K562 (cell line): ENCODE measurements around the gene EIF1. TPM values are rescaled to one million over a fixed set of nuclear protein-coding genes. Genes with fewer than 3 reads are reported as not detected.

Experiments used
- EGR1 ChIP-seq: fragments of 450-650 bp; conservative IDR thresholded peaks from 2 replicates; pipeline ENCODE4 v1.6.1; 2017; ENCODE audit warnings: mild to moderate bottlenecking
- ESRRB ChIP-seq: fragments of 250-450 bp; sonication (Bioruptor Pico); IDR thresholded peaks from 2 replicates; pipeline ENCODE4 v1.5.0; 2020; ENCODE audit warnings: mild to moderate bottlenecking, moderate library complexity, borderline replicate concordance
- EZH2 ChIP-seq: IDR thresholded peaks from 2 replicates; pipeline ENCODE4 v1.6.1; 2012; ENCODE audit warnings: low read depth, mild to moderate bottlenecking, inconsistent platforms, low read length, borderline replicate concordance
- HMG20B ChIP-seq: fragments of 250-450 bp; sonication (Bioruptor Pico); IDR thresholded peaks from 2 replicates; pipeline ENCODE4 v1.5.0; 2021; ENCODE audit warnings: mild to moderate bottlenecking
- LCOR ChIP-seq: sonication (generic); formaldehyde crosslinking; IDR thresholded peaks from 2 replicates; pipeline ENCODE4 v1.8.0; 2022; ENCODE audit warnings: mild to moderate bottlenecking, missing genetic modification reagents
- MXI1 ChIP-seq: IDR thresholded peaks from 2 replicates; pipeline ENCODE4 v1.6.1; 2011; ENCODE audit warnings: low read depth, mild to moderate bottlenecking, improper control_type of control experiment, low read length
- MYC ChIP-seq, 2 experiments: fragments of 250-450 bp in 1 of 2; sonication (Bioruptor Pico) in 1 of 2; IDR thresholded peaks; 2 replicates each; pipeline versions ENCODE4 v1.5.1 to v1.6.1; 2012 to 2021; ENCODE audit warnings: low read depth in 2 of 2, borderline replicate concordance in 1 of 2, improper control_type of control experiment in 1 of 2, low read length in 1 of 2, mild to moderate bottlenecking in 1 of 2, moderate library complexity in 1 of 2
- NBN ChIP-seq: fragments of 450-650 bp; IDR thresholded peaks from 2 replicates; pipeline ENCODE4 v1.6.1; 2016; ENCODE audit warnings: low read depth, mild to moderate bottlenecking
- NONO ChIP-seq, 2 experiments: fragments of 200-400 bp in 1 of 2; fragments of 450-650 bp in 1 of 2; formaldehyde crosslinking in 1 of 2; IDR thresholded peaks; 2 replicates each; pipeline ENCODE4 v1.6.1; 2017; ENCODE audit warnings: low read depth in 2 of 2, mild to moderate bottlenecking in 2 of 2, moderate library complexity in 2 of 2, low read length in 1 of 2
- PML ChIP-seq: IDR thresholded peaks from 2 replicates; pipeline ENCODE4 v1.6.1; 2012; ENCODE audit warnings: low read length, inconsistent platforms
- POLR2B ChIP-seq: fragments of 450-650 bp; IDR thresholded peaks from 2 replicates; pipeline ENCODE4 v1.6.1; 2018; ENCODE audit warnings: low read depth; ENCODE audit not compliant: partially characterized antibody
- POLR3G ChIP-seq: IDR thresholded peaks from 2 replicates; pipeline ENCODE4 v1.6.1; 2011; ENCODE audit not compliant: insufficient read length, insufficient replicate concordance; ENCODE audit errors: extremely low read depth
- PPARD ChIP-seq: fragments of 250-450 bp; sonication (Bioruptor Pico); IDR thresholded peaks from 2 replicates; pipeline ENCODE4 v1.8.0; 2022; ENCODE audit warnings: inconsistent platforms, mild to moderate bottlenecking, moderate library complexity
- RFX7 ChIP-seq: fragments of 250-450 bp; sonication (Bioruptor Pico); IDR thresholded peaks from 2 replicates; pipeline ENCODE4 v1.5.1; 2021; ENCODE audit warnings: mild to moderate bottlenecking
- TAL1 ChIP-seq: fragments of 450-650 bp; IDR thresholded peaks from 2 replicates; pipeline ENCODE4 v1.6.1; 2016; ENCODE audit warnings: mild to moderate bottlenecking
- ZBTB17 ChIP-seq: fragments of 450-650 bp; formaldehyde crosslinking; IDR thresholded peaks from 2 replicates; pipeline ENCODE4 v1.4.0; 2020; ENCODE audit warnings: mild to moderate bottlenecking
- ZNF175 ChIP-seq: fragments of 200-800 bp; sonication (Bioruptor generic); IDR thresholded peaks from 2 replicates; pipeline ENCODE4 v1.6.1; 2016; ENCODE audit warnings: low read depth, mild to moderate bottlenecking, missing genetic modification characterization, missing compliant biosample characterization
- ZNF263 ChIP-seq: sonication (generic); formaldehyde crosslinking; IDR thresholded peaks from 2 replicates; pipeline ENCODE4 v1.8.0; 2022; ENCODE audit warnings: mild to moderate bottlenecking, missing genetic modification reagents, borderline replicate concordance
- polyA plus RNA-seq, 8 experiments: library from polyadenylated mRNA; depleted of rRNA in 4 of 8; stranded (reverse) in 5 of 8; unstranded in 3 of 8; fragments of >200 nt; fragmentation: Nextera tagmentation in 2 of 8; fragmentation: Illumina TruSeq in 1 of 8; extraction: Ambion mirVana in 2 of 8; extraction: Trizol in 1 of 8; gene quantifications; 2 replicates each; pipeline versions ENCODE4 v1.2.1 to v1.2.3, GENCODE V29; 2011 to 2014; ENCODE audit warnings: inconsistent platforms in 1 of 8, missing spikeins in 1 of 8
- total RNA-seq, 7 experiments: library from RNA; depleted of rRNA in 6 of 7; stranded (reverse); fragments of >200 nt in 6 of 7; fragmentation: Illumina TruSeq in 2 of 7; extraction: Trizol in 2 of 7; gene quantifications; 2 replicates each; pipeline versions ENCODE4 v1.2.1 to v1.2.3, GENCODE V29; 2011 to 2021; ENCODE audit warnings: low replicate concordance in 1 of 7
- TF ChIP-seq, protein P1 (sequence below): fragments of 250-450 bp; sonication (Bioruptor Pico); IDR thresholded peaks from 2 replicates; pipeline ENCODE4 v1.5.0; 2021; ENCODE audit warnings: mild to moderate bottlenecking, moderate library complexity
- TF ChIP-seq, protein P2 (sequence below): fragments of 250-450 bp; sonication (Bioruptor Pico); IDR thresholded peaks from 2 replicates; pipeline ENCODE4 v1.8.0; 2022; ENCODE audit warnings: inconsistent platforms, mild to moderate bottlenecking, moderate library complexity, borderline replicate concordance
- TF ChIP-seq, protein P3 (sequence below): fragments of 450-650 bp; formaldehyde crosslinking; IDR thresholded peaks from 2 replicates; pipeline ENCODE4 v1.4.0; 2020; ENCODE audit warnings: mild to moderate bottlenecking, mixed read lengths
- TF ChIP-seq, protein P4 (sequence below): sonication (generic); formaldehyde crosslinking; IDR thresholded peaks from 2 replicates; pipeline ENCODE4 v1.8.1; 2022; ENCODE audit warnings: missing genetic modification reagents

Gene EIF1
- total and polyA plus RNA-seq, 9 of the 15 experiments (the other 6 are each of a cell fraction or from before 2014, with no cell fraction given): 67.0 to 1,204 (median 320) TPM

DNA sequence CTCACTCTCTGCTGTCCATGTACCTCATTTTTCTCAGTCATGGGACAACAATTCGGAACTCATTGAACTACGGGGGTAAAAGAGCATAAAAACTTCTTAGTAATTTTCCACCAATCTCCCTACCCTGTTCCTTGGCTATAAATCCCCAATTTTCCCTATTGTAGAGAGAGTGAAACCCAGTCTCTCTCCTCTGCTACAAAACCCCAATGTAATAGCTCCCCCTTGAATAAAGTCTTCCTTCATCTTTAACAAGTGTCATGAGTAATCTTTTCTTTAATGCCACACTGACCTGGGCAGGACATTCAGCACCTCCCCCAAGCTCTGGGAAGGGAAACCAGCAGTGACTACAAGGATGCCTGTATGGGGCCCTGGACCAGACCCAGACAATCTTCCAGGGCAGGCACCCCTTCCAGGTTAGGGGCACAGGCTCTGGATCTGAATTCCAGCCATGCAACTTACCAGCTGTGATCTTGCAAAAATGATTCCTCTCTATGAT lies 10.2 kb upstream of the EIF1 start (continued):
- TF ChIP-seq, protein P1, sequence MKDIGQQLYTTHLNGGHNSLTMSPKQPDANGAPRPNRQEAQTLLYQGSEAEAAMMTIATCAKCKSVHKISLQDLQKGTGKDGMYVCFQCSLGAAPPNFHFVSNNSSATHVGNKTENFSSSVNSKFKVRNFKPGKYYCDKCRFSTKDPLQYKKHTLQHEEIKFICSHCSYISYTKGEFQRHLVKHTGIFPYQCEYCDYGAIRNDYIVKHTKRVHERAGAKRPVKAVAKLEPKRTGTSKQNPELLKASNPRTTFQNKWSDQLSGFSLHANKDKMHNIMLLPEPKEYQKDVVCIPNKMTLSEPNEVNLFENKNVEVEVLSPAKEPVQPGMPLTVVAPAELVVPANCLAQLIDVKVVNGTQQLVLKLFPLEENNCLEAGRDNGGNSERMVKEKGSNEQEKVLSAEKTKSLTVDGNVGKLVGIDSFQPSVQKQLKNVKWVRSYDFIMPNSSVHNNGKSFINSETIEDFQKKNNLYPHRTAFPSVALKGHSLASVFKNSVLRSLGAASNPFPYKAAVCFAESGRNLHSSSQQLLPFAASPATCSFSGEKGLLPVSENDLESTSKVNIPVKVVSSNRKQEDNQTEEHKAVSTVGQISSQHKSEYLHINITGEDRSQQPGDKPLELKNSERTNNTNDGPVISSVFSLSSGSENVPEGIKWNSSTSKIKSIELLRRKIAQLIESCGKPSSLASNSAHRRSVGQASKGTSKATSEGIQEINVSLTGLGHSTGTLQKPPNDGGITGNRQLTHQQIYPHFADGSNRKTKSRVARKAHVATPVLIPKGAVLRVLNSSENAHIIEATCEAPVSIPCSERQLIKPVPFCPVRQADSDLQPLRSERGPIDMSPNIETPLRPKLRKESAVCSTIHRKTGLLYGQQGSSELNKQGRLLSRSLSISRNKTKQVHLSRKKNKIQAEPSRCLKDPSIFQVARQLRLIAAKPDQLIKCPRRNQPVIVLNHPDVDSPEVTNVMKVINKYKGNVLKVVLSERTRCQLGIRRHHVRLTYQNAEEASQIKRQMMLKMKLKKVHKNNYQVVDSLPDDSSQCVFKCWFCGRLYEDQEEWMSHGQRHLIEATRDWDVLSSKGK (CRISPR knock-in tag): peak; percentile 94
- TF ChIP-seq LCOR: peak; percentile 88
- no peak for TF ChIP-seq EZH2
- TF ChIP-seq PML: peak; percentile 100
- TF ChIP-seq, protein P2, sequence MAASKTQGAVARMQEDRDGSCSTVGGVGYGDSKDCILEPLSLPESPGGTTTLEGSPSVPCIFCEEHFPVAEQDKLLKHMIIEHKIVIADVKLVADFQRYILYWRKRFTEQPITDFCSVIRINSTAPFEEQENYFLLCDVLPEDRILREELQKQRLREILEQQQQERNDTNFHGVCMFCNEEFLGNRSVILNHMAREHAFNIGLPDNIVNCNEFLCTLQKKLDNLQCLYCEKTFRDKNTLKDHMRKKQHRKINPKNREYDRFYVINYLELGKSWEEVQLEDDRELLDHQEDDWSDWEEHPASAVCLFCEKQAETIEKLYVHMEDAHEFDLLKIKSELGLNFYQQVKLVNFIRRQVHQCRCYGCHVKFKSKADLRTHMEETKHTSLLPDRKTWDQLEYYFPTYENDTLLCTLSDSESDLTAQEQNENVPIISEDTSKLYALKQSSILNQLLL (CRISPR knock-in tag): no peak
- TF ChIP-seq NBN: peak; percentile 77
- TF ChIP-seq, protein P3, sequence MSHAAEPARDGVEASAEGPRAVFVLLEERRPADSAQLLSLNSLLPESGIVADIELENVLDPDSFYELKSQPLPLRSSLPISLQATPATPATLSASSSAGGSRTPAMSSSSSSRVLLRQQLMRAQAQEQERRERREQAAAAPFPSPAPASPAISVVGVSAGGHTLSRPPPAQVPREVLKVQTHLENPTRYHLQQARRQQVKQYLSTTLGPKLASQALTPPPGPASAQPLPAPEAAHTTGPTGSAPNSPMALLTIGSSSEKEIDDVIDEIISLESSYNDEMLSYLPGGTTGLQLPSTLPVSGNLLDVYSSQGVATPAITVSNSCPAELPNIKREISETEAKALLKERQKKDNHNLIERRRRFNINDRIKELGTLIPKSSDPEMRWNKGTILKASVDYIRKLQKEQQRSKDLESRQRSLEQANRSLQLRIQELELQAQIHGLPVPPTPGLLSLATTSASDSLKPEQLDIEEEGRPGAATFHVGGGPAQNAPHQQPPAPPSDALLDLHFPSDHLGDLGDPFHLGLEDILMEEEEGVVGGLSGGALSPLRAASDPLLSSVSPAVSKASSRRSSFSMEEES: peak; percentile 70
- TF ChIP-seq POLR3G: no peak
- TF ChIP-seq EGR1: 0 out of 2 replicates have a peak, but pooled peaks have one; percentile 35
- peak; percentile 79; the same call in 1 of the 2 replicates for TF ChIP-seq MXI1
- no peak for TF ChIP-seq PPARD (CRISPR knock-in tag)
- peak; percentile 85 to 91 for TF ChIP-seq NONO (IDR thresholded peaks at IDR 0.05; ENCODE audit: low read depth in 2 of 2, low read length in 1 of 2)
- peak; percentile 98 for TF ChIP-seq ESRRB
- peak; percentile 95 for TF ChIP-seq ZBTB17 (CRISPR knock-in tag)
- peak; percentile 97 for TF ChIP-seq HMG20B (CRISPR knock-in tag)
- no peak for TF ChIP-seq ZNF263 (CRISPR knock-in tag)
- TF ChIP-seq POLR2B: peak; percentile 99
- TF ChIP-seq TAL1: no peak
- TF ChIP-seq, protein P4, sequence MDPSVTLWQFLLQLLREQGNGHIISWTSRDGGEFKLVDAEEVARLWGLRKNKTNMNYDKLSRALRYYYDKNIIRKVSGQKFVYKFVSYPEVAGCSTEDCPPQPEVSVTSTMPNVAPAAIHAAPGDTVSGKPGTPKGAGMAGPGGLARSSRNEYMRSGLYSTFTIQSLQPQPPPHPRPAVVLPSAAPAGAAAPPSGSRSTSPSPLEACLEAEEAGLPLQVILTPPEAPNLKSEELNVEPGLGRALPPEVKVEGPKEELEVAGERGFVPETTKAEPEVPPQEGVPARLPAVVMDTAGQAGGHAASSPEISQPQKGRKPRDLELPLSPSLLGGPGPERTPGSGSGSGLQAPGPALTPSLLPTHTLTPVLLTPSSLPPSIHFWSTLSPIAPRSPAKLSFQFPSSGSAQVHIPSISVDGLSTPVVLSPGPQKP (CRISPR knock-in tag): no peak
- TF ChIP-seq ZNF175 (CRISPR knock-in tag): no peak
- TF ChIP-seq MYC (IDR thresholded peaks at IDR 0.05; ENCODE audit: low read depth, low read length): no peak
- no peak; the same call in 1 of the 2 replicates for TF ChIP-seq MYC (CRISPR knock-in tag; IDR thresholded peaks at IDR 0.05; ENCODE audit: borderline replicate concordance, low read depth)
- TF ChIP-seq RFX7: peak; percentile 99
